Measurements from ENCODE around the gene ADAP1. TPM values are rescaled to one million over a fixed set of nuclear protein-coding genes. Genes with fewer than 3 reads are reported as not detected.
A peak's percentile ranks its signal among the peaks of the same experiment; 100 is the strongest.

Gene ADAP1
- total and polyA plus RNA-seq, 2 of the 13 experiments (the other 11 are each of a cell fraction or from before 2014, with no cell fraction given), result 10.5 to 24.6 TPM

DNA sequence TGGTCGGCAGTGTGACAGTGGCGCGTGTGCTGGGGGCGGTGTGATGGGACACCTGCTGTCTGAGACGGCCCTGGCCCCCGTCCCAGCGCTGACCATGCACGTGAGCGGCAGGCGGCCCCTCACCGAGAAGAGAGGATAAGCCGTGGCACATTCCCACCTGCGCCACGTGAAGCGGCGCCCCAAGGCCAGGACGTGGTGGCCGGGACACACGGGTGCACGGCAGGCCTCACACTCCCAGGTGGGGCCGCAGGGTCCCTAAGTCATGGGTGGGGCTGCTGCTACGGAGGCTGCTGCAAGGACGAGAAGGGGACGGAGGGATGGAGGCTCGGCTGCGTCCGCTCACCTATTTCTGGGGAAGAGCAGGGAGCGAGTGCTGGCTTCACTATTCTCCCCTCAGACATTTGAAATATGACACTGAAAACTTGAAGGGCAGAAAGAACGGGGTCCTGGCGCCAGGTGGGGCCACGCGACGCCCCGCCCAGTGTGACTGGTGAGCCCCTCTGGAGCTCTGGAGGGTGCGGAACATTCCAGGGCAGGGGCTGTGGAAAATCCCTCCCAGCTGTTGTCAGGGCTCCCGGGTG is 36.0 kb upstream of the ADAP1 start (continued):
- TF ChIP-seq ZNF33A (CRISPR knock-in tag; IDR thresholded peaks at IDR 0.05; ENCODE audit: borderline replicate concordance), result no peak
- peak; percentile 86 for TF ChIP-seq TARDBP (CRISPR knock-in tag; IDR thresholded peaks at IDR 0.05)
- peak; percentile 87 for TF ChIP-seq RBFOX2 (IDR thresholded peaks at IDR 0.05; ENCODE audit: low read depth, low read length)
- TF ChIP-seq ZNF792 (CRISPR knock-in tag; IDR thresholded peaks at IDR 0.05), result no peak
- peak; percentile 15; the same call in 1 of the 2 replicates for TF ChIP-seq ZNF768 (CRISPR knock-in tag; IDR thresholded peaks at IDR 0.05)
- TF ChIP-seq MYNN (CRISPR knock-in tag; IDR thresholded peaks at IDR 0.05; ENCODE audit: low read depth), result no peak
- no peak for TF ChIP-seq ZSCAN25 (CRISPR knock-in tag; IDR thresholded peaks at IDR 0.05)
- no peak for TF ChIP-seq BHLHE40 (IDR thresholded peaks at IDR 0.05; ENCODE audit: low read length)
- no peak for TF ChIP-seq TBX2 (CRISPR knock-in tag; IDR thresholded peaks at IDR 0.05; ENCODE audit: borderline replicate concordance)
- TF ChIP-seq ZNF547 (CRISPR knock-in tag; IDR thresholded peaks at IDR 0.05), result no peak
- TF ChIP-seq ZNF180 (CRISPR knock-in tag; IDR thresholded peaks at IDR 0.05; ENCODE audit: borderline replicate concordance, low read depth), result no peak
- TF ChIP-seq, protein P1, sequence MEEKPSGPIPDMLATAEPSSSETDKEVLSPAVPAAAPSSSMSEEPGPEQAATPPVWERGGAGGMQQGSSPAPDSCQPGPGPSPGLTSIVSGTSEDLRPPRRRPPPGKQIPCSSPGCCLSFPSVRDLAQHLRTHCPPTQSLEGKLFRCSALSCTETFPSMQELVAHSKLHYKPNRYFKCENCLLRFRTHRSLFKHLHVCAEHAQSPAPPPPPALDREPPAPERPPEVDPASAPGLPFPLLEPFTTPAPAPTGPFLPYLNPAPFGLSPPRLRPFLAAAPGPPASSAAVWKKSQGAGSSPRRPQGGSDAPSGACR (CRISPR knock-in tag; IDR thresholded peaks at IDR 0.05), result no peak
- TF ChIP-seq BRD4 (CRISPR knock-in tag; IDR thresholded peaks at IDR 0.05), result no peak
- TF ChIP-seq ZNF430 (CRISPR knock-in tag; IDR thresholded peaks at IDR 0.05), result peak; percentile 24; the same call in 1 of the 2 replicates
- TF ChIP-seq RFXAP (CRISPR knock-in tag; IDR thresholded peaks at IDR 0.05; ENCODE audit: borderline replicate concordance), result no peak
- no peak for TF ChIP-seq ZNF558 (CRISPR knock-in tag; IDR thresholded peaks at IDR 0.05; ENCODE audit: borderline replicate concordance)
- no peak for TF ChIP-seq CENPX (CRISPR knock-in tag; IDR thresholded peaks at IDR 0.05)
- TF ChIP-seq PHF21A (CRISPR knock-in tag; IDR thresholded peaks at IDR 0.05), result no peak
- TF ChIP-seq FOXK2 (IDR thresholded peaks at IDR 0.05), result no peak
- no peak for TF ChIP-seq NR2F6 (IDR thresholded peaks at IDR 0.05)
- no peak for TF ChIP-seq NR2F6 (CRISPR knock-in tag; IDR thresholded peaks at IDR 0.05)
- TF ChIP-seq, protein P2, sequence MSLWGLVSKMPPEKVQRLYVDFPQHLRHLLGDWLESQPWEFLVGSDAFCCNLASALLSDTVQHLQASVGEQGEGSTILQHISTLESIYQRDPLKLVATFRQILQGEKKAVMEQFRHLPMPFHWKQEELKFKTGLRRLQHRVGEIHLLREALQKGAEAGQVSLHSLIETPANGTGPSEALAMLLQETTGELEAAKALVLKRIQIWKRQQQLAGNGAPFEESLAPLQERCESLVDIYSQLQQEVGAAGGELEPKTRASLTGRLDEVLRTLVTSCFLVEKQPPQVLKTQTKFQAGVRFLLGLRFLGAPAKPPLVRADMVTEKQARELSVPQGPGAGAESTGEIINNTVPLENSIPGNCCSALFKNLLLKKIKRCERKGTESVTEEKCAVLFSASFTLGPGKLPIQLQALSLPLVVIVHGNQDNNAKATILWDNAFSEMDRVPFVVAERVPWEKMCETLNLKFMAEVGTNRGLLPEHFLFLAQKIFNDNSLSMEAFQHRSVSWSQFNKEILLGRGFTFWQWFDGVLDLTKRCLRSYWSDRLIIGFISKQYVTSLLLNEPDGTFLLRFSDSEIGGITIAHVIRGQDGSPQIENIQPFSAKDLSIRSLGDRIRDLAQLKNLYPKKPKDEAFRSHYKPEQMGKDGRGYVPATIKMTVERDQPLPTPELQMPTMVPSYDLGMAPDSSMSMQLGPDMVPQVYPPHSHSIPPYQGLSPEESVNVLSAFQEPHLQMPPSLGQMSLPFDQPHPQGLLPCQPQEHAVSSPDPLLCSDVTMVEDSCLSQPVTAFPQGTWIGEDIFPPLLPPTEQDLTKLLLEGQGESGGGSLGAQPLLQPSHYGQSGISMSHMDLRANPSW (CRISPR knock-in tag; IDR thresholded peaks at IDR 0.05; ENCODE audit: borderline replicate concordance), result no peak
- no peak for TF ChIP-seq ZNF550 (CRISPR knock-in tag; IDR thresholded peaks at IDR 0.05; ENCODE audit: borderline replicate concordance)
- no peak for TF ChIP-seq ZNF615 (CRISPR knock-in tag; IDR thresholded peaks at IDR 0.05; ENCODE audit: borderline replicate concordance)
- TF ChIP-seq SMARCE1 (IDR thresholded peaks at IDR 0.05; ENCODE audit: borderline replicate concordance), result no peak
- no peak for TF ChIP-seq RAD21 (CRISPR knock-in tag; IDR thresholded peaks at IDR 0.05)
- no peak for TF ChIP-seq GATA4 (IDR thresholded peaks at IDR 0.05; ENCODE audit: borderline replicate concordance, low read depth)
- TF ChIP-seq NAIF1 (CRISPR knock-in tag; IDR thresholded peaks at IDR 0.05; ENCODE audit: borderline replicate concordance), result no peak
- TF ChIP-seq, protein P3, sequence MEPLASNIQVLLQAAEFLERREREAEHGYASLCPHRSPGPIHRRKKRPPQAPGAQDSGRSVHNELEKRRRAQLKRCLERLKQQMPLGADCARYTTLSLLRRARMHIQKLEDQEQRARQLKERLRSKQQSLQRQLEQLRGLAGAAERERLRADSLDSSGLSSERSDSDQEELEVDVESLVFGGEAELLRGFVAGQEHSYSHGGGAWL (CRISPR knock-in tag; IDR thresholded peaks at IDR 0.05), result no peak
- TF ChIP-seq ZNF160 (CRISPR knock-in tag; IDR thresholded peaks at IDR 0.05), result no peak
- no peak for TF ChIP-seq ZNF775 (CRISPR knock-in tag; IDR thresholded peaks at IDR 0.05; ENCODE audit: borderline replicate concordance)
- TF ChIP-seq POLR2AphosphoS2 (IDR thresholded peaks at IDR 0.05; ENCODE audit: low read depth, low read length), result no peak
